ENCODE measurements around the gene MS4A12.
"Not testable (repeated sequence)": the region's sequence is repeated elsewhere in the genome, so short reads cannot be mapped to it uniquely, and the experiment has no call there.

MS4A12 gene

DNA sequence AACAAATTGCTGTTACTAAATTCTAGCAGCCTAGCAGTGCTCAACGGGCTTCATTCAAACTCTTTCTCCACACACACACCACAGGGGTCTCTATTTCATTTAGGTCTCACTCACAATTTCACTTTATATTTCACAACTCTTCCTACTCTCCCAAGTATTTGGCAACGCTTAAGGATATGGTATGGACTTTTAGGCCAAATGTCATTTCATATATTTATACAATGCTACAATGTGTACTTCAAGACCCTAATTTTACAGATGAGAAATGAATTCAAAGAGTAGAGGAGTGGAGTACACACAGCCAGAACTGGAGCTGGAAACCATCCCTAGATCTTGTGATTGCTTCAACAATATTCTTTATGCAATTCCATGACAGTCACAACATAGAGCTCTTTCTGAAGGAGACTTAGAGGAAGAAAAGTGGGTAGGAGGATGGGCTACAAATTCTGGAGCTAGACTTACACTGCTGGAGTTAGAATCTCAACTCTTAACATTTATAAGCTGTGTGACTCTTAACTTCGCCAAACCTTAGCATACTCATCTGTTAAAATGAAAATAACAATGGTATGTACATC is 20.2 kb downstream of the MS4A12 start:
- DNase-seq (ENCODE audit: low spot score) = no peak

- DNase-seq (ENCODE audit: low spot score) = no peak
Observed at GRCh38 chr11:60513496-60514460, 21.2 kb downstream of the MS4A12 start.

DNA sequence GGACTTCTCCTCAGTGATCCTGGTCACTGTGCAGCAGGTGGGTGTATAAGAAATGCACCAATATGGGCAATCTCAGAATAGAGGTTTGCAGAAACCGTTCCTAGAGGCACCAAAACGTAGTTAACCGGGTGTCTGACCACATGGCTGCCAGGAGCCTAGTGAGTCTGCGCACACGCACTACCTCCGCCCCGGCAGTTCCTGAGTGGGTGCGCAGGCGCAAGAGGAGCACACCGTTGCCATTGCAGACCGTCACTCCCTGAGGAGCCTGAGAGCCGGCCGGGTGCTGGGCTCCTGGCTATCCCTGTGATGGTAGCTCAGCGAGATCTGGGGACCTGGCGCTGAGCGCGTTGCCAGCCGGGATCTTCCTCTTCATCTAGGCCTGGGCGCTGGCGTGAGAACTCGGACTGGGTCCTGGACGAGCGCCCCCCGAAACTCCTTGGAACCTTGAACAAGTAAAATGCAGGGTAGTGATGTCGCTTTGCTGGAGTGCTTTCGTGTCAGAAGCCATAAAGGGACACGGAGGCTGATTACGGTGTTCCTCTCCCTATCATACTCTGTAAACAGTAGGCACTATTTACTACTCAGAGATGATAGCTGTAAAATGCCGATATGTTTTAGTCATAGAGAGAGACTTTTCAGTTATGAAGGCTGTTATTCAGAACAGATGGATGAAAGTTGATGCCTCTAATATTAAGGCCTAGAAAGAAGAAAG is 22.7 kb downstream of the MS4A12 start, which contains the start of gene MS4A13:
Gene MS4A13, plus strand, starts transcription at position 249 of the 712 bp plus-strand sequence. CDS start 2,692 bp downstream, outside the sequence.
- DNase-seq (ENCODE audit: low spot score) = no peak

GRCh38 chr11:60528465-60528864 is 35.9 kb downstream of the MS4A12 start:
- DNase-seq (ENCODE audit: low spot score) = no peak

DNA sequence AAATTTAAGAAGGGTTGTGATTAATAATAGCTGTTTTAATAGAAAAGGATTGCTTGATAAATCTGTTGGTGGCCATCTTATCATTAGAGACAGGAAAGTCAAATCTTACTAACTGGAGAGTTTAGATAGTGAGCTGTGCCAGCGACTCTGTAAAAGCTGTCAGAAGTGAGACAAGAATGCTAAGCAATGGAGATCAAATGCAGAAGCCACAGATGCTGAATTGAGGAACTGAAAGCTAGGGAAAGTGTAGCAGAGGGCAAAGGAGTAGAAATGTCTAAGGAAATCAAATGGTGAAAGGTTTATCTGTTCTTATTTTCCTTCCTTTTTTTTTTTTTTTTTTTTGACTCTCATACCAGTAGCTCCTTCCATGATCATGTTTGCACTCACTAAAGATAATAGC is 36.4 kb downstream of the MS4A12 start:
- no peak for DNase-seq (ENCODE audit: low spot score)

DNA sequence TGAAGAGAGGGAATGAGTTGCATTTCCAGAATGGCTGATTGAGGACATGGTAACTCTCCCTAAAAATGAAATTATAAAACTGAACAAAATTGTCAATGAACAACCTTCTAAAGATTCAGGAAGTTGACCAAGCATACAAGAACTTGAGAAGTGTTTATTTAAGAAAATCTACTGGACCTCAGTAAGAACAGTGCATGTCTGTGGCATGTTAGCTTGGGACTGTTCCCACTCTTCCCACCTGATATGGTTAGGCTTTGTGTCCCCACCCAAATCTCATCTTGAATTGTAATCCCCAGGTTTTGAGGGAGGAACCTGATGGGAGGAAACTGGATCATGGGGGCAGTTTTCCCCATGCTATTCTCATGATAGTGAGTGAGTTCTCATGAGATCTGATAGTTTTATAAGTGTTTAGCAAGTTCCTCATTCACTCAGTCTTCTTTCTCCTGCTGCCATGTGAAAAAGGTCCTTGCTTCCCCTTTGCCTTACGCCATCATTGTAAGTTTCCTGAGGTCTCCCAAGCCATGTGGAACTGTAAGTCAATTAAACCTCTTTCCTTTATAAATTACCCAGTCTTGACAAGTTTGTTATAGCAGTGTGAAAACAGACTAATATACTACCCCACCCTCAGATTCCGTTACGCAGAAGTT is 38.0 kb downstream of the MS4A12 start:
- DNase-seq (ENCODE audit: low spot score) = no peak

DNA sequence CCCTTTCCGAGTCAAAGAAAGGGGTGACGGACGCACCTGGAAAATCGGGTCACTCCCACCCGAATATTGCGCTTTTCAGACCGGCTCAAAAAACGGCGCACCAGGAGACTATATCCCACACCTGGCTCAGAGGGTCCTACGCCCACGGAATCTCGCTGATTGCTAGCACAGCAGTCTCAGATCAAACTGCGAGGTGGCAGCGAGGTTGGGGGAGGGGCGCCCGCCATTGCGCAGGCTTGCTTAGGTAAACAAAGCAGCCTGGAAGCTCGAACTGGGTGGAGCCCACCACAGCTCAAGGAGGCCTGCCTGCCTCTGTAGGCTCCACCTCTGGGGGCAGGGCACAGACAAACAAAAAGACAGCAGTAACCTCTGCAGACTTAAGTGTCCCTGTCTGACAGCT is 39.8 kb downstream of the MS4A12 start:
- DNase-seq (ENCODE audit: low spot score) = not testable (repeated sequence)

DNA sequence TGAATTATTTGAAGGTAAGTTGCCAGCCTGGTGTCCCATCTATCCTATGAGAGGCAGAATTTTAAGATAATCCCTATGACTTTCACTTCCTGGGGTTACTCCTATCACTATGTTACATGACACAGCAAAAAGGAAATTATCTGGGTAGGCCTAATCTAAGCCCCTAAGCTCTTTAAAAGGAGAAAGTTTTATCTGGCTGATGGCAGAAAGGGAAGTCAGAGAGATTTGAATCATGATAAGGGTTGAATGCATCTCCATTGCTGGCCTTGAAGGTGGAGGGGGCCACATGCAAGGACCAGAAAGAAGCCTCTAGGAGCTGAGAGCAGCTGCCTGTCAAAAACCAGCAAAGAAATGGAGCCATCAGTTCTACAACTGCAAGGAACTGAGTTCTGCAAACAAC is 46.0 kb downstream of the MS4A12 start:
- DNase-seq (ENCODE audit: low spot score) = not testable (repeated sequence)

DNA sequence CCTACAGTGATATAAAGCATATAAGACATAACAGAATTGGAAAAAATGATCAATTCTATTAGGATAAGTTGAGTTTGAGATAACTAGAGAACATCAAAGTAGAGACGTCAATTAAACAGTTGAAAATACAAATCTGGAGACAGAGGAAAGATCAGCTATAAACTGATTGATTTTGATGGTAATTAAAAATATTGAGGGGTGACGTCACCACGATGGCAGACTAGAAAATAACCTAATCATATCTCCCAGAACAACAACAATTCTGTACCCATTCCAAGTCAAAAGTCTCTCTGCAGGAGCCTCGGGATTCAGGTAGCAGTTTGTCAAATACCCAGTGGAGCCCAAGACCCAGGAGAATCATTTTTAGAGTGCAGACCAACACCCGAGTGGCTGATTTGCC is 51.5 kb downstream of the MS4A12 start:
- DNase-seq (ENCODE audit: low spot score) = no peak
